ENCODE data around the gene RAD23B.

- TF ChIP-seq CTCF (IDR thresholded peaks at IDR 0.05; ENCODE audit: insufficient read depth, low read length) (no peak), POLR2AphosphoS5 (IDR thresholded peaks at IDR 0.05; ENCODE audit: low read depth) (no peak), REST (IDR thresholded peaks at IDR 0.05; ENCODE audit: insufficient replicate concordance, low read depth) (no peak)
Measured at GRCh38 chr9:107368696-107369095, 85.6 kb downstream of the RAD23B start.

Data from HL-60 (cell line).